K562 (cell line): ENCODE data around the gene CDK5R1. TPM values are rescaled to one million over a fixed set of nuclear protein-coding genes. Genes with fewer than 3 reads are reported as not detected.

Experiments used
- ATAC-seq: fragments of 200-7000 bp; cut with Tn5 transposase; 3 replicates; pipeline ENCODE4 v1.9.1; 2020; ENCODE audit warnings: moderate library complexity
- BruUV-seq: library from RNA; stranded (reverse); fragments of 400-500 nt; replicated peaks from 2 replicates; lab custom pipeline; 2021; lab: Mats Ljungman, UMichigan
- CTCF ChIA-PET: fragments of 300-600 bp; formaldehyde crosslinking; extraction: SDS; loops from one replicate; lab custom pipeline; 2021; ENCODE audit warnings: low intra/inter-chr PET ratio; lab: Yijun Ruan, JAX
- POLR2A ChIA-PET: fragments of 300-600, 350-650 bp; sonication (Branson Sonifier 250); formaldehyde crosslinking; extraction: SDS; loops from one replicate; lab custom pipeline; 2021; ENCODE audit warnings: antibody characterized with exemption, inconsistent platforms; lab: Yijun Ruan, JAX
- DNase-seq, 4 experiments: peaks; one replicate each; pipeline versions ENCODE4 v3.0.0 to v3.0.0-alpha.2; 2011 to 2018; ENCODE audit warnings: low spot score in 3 of 4, mixed read lengths in 3 of 4; ENCODE audit errors: extremely low read depth in 1 of 4
- FAIRE-seq: peaks from 2 replicates; lab custom pipeline; 2011; peaks lifted over from hg19 to GRCh38; lab: Jason Lieb, UNC
- H2AFZ ChIP-seq: 2 replicates; pipeline ENCODE4 v1.6.0; 2011; ENCODE audit warnings: low read depth, low read length, control low read depth, inconsistent platforms
- H3K27ac ChIP-seq: fragments of 200-600 bp; 3 replicates; pipeline ENCODE4 v1.8.0; 2011; ENCODE audit warnings: low read depth, mild to moderate bottlenecking, control low read depth, inconsistent platforms, low read length, moderate library complexity, mixed read lengths; ENCODE audit errors: extremely low read depth
- H3K27me3 ChIP-seq, 2 experiments: fragments of 300-600 bp in 1 of 2; 2 replicates in 1 of 2; 3 replicates in 1 of 2; pipeline versions ENCODE4 v1.6.0 to v1.8.0; 2011; ENCODE audit warnings: inconsistent platforms in 2 of 2, low read length in 2 of 2, mild to moderate bottlenecking in 1 of 2, mixed read lengths in 1 of 2, moderate library complexity in 1 of 2; ENCODE audit not compliant: control insufficient read depth in 2 of 2, insufficient read depth in 2 of 2
- H3K36me3 ChIP-seq: fragments of 300-600 bp; 3 replicates; pipeline ENCODE4 v1.8.0; 2011; ENCODE audit warnings: mild to moderate bottlenecking, low read length, inconsistent platforms; ENCODE audit not compliant: control insufficient read depth, insufficient read depth
- H3K4me1 ChIP-seq, 2 experiments: fragments of 200-600 bp in 1 of 2; replicated peaks in 1 of 2; 2 replicates in 1 of 2; 3 replicates in 1 of 2; pipeline versions ENCODE4 v1.5.1 to v1.8.0; 2011; ENCODE audit warnings: inconsistent platforms in 2 of 2, low read length in 2 of 2, mild to moderate bottlenecking in 1 of 2, mixed read lengths in 1 of 2, moderate library complexity in 1 of 2; ENCODE audit not compliant: control insufficient read depth in 2 of 2, insufficient read depth in 2 of 2
- H3K4me2 ChIP-seq: 2 replicates; pipeline ENCODE4 v1.6.1; 2011; ENCODE audit warnings: low read length, control low read depth, inconsistent platforms, mixed read lengths; ENCODE audit not compliant: insufficient read depth
- H3K4me3 ChIP-seq: fragments of 200-600 bp; sonication (generic), shearing (Covaris generic); 2 replicates; pipeline ENCODE4 v1.5.1; 2016; ENCODE audit warnings: control low read depth, inconsistent platforms
- H3K79me2 ChIP-seq: fragments of 200-600 bp; 3 replicates; pipeline ENCODE4 v1.8.0; 2011; ENCODE audit warnings: low read length, inconsistent platforms; ENCODE audit not compliant: control insufficient read depth, insufficient read depth
- H3K9ac ChIP-seq, 2 experiments: 2 replicates each; pipeline versions ENCODE4 v1.6.0 to v1.6.1; 2011; ENCODE audit warnings: low read depth in 2 of 2, low read length in 2 of 2, control low read depth in 1 of 2, inconsistent platforms in 1 of 2, mild to moderate bottlenecking in 1 of 2, mixed read lengths in 1 of 2; ENCODE audit not compliant: insufficient read depth in 1 of 2
- H3K9me1 ChIP-seq: one replicate; pipeline ENCODE4 v1.6.0; 2011; ENCODE audit warnings: inconsistent platforms, mild to moderate bottlenecking, low read length, moderate library complexity; ENCODE audit not compliant: control insufficient read depth, insufficient read depth
- H3K9me3 ChIP-seq: replicated peaks from 2 replicates; pipeline ENCODE4 v1.5.1; 2011; ENCODE audit warnings: low read depth, low read length, inconsistent platforms; ENCODE audit not compliant: control insufficient read depth, insufficient read depth
- H4K20me1 ChIP-seq: replicated peaks from 2 replicates; pipeline ENCODE4 v1.6.1; 2011; ENCODE audit warnings: low read length, inconsistent platforms, mixed read lengths; ENCODE audit not compliant: control insufficient read depth, insufficient read depth
- ARID2 ChIP-seq: fragments of 450-650 bp; IDR thresholded peaks from 2 replicates; pipeline ENCODE4 v1.6.1; 2017; ENCODE audit warnings: antibody characterized with exemption, mild to moderate bottlenecking
- HMG20B ChIP-seq: fragments of 250-450 bp; sonication (Bioruptor Pico); IDR thresholded peaks from 2 replicates; pipeline ENCODE4 v1.5.0; 2021; ENCODE audit warnings: mild to moderate bottlenecking
- WGBS: fragments of 100-300 bp; shearing (Covaris generic); methylation state at CpG from one replicate; pipeline ENCODE4 v1.1.6; 2016; ENCODE audit warnings: low coverage, mixed read lengths; ENCODE audit not compliant: insufficient coverage; ENCODE audit errors: missing lambda C conversion rate; 5-methylcytosine and 5-hydroxymethylcytosine counted together
- in situ Hi-C: fragments of 300-500 bp; cut with MboI; formaldehyde crosslinking; loops from 4 replicates; pipeline ENCODE4 v1.15.0; 2018; ENCODE audit warnings: inconsistent platforms, mixed read lengths
- intact Hi-C: fragments of 100-400 bp; cut with micrococcal nuclease; formaldehyde crosslinking; loops from 2 replicates; pipeline ENCODE4 v1.14.2; 2022
- polyA plus RNA-seq, 8 experiments: library from polyadenylated mRNA; depleted of rRNA in 4 of 8; stranded (reverse) in 5 of 8; unstranded in 3 of 8; fragments of >200 nt; fragmentation: Nextera tagmentation in 2 of 8; fragmentation: Illumina TruSeq in 1 of 8; extraction: Ambion mirVana in 2 of 8; extraction: Trizol in 1 of 8; gene quantifications; 2 replicates each; pipeline versions ENCODE4 v1.2.1 to v1.2.3, GENCODE V29; 2011 to 2014; ENCODE audit warnings: inconsistent platforms in 1 of 8, missing spikeins in 1 of 8
- total RNA-seq, 7 experiments: library from RNA; depleted of rRNA in 6 of 7; stranded (reverse); fragments of >200 nt in 6 of 7; fragmentation: Illumina TruSeq in 2 of 7; extraction: Trizol in 2 of 7; gene quantifications; 2 replicates each; pipeline versions ENCODE4 v1.2.1 to v1.2.3, GENCODE V29; 2011 to 2021; ENCODE audit warnings: low replicate concordance in 1 of 7
- TF ChIP-seq, protein P1 (sequence below): fragments of 450-650 bp; formaldehyde crosslinking; IDR thresholded peaks from 2 replicates; pipeline ENCODE4 v1.4.0; 2020; ENCODE audit warnings: mild to moderate bottlenecking, moderate library complexity

The CDK5R1 gene
- total and polyA plus RNA-seq, 9 of the 15 experiments (the other 6 are each of a cell fraction or from before 2014, with no cell fraction given) = 0.10 to 4.8 (median 2.3) TPM

DNA sequence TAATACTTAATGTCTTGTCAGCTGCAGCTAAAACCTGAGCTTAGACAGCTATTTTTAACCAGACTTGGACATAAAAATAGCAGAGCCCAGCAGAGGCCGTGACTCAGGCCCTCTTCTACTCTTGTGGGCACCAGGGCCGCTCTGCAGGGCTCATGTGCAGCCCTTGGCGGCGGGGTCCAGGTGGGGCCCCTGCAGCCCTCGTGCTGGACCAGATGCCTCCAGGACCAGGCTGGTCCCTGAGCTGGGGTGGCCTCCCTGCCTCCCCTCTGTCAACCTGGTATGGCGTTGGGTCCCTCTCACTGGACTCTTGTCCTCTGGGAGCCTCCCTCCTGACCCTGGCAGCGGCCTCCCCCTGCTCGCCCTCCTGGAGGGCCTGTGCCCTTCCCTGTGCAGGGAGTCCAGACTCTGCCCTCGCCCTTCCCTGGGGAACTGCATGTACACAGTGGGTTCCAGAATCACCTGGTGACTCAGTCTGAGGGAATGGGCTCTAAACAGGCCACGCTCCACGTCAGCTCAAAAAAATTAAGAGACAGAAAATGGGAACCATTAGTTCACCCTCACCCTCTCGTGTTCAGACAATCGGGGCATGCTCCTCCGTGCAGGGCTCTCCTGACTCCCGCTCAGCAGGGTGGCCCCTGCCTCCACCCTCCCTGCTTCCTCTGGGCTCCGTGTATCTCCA, 9.7 kb downstream of the CDK5R1 start:
- Histone ChIP-seq H3K4me3 (no peak overlapping the region), H3K36me3 (no peaks in the 10 kb centered on the region; the same call in 2 of the 3 replicates), H3K9me3 (no peaks in the 10 kb centered on the region), H3K9me1 (no peaks in the 10 kb centered on the region), H3K9ac (peak overlapping the region in 1 of 2 experiments; percentile 31; a peak in 1 of 4 replicates), H3K4me2 (no peak overlapping the region), H2AFZ (no peak overlapping the region), H3K79me2 (no peaks in the 10 kb centered on the region), H4K20me1 (0 out of 2 replicates have a peak, but pooled peaks cover 4% of the 10 kb centered on the region), H3K27ac (no peak overlapping the region), H3K4me1 (peaks cover 5 to 11% of the 10 kb centered on the region in 2 experiments; a peak in 4 of 5 replicates), H3K27me3 (no peaks in the 10 kb centered on the region)
- no peak for DNase-seq
- in situ Hi-C loops (no loop called here), intact Hi-C loops (no loop called here)
- no TSS peak for BruUV-seq
- ATAC-seq = no peak
- CTCF ChIA-PET = no interaction called here
- 57% methylated on average over 16 of the region's 16 CpGs for WGBS
- no peak for FAIRE-seq
- POLR2A ChIA-PET = interaction anchor here (1.2 kb wide), 1 partner anchor 10 kb away, joined by 4 read pairs; the partner anchor contains the start of gene CDK5R1
- TF ChIP-seq HMG20B (CRISPR knock-in tag) (no peak), ARID2 (no peak)
- TF ChIP-seq, protein P1, sequence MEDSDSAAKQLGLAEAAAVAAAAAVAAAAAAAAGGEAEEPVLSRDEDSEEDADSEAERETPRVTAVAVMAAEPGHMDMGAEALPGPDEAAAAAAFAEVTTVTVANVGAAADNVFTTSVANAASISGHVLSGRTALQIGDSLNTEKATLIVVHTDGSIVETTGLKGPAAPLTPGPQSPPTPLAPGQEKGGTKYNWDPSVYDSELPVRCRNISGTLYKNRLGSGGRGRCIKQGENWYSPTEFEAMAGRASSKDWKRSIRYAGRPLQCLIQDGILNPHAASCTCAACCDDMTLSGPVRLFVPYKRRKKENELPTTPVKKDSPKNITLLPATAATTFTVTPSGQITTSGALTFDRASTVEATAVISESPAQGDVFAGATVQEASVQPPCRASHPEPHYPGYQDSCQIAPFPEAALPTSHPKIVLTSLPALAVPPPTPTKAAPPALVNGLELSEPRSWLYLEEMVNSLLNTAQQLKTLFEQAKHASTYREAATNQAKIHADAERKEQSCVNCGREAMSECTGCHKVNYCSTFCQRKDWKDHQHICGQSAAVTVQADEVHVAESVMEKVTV = no peak
